ENCODE results near the gene SSRP1.
"Not testable (repeated sequence)": the region's sequence is repeated elsewhere in the genome, so short reads cannot be mapped to it uniquely, and the experiment has no call there.

The SSRP1 gene

DNA sequence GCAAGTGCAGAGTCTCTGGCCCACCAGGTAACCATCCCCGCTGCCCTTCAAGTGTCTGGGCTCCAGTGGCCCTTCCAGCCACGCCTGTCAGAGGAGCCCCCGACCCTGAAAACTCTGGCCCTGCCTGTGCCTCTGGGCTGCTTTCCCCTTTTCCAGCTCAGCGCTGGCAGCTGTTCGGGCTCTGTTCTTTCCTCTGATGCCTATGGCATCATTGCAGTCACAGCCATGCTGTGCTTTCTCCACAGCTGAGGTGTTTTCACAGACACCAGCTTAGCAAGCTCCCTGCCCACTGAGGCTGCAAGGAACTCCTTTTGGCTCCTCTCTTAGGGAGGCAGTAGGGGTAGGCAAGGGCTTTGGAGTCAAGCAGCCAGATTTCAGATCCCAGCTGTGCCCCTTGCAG is 23.7 kb upstream of the SSRP1 start:
- no peak for DNase-seq

DNA sequence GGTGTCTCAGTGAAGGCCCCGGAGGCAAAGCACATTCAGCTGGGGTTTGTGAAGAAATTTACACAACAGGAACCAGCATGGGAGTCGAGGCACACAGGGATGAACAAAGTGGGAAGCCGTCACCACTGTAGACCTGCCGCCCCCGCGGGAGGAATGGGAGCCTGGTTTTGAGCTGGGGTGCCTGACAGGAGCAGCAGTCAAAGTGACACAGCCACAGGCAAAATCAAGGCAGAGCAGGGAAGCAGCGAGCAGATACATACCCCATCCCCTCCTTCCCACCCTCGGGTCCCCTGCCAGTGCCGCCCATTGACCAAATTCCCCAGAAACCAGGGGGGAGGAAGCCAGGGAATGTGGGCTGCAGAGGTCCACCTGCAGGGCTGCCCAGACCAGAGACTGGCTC is 23.3 kb upstream of the SSRP1 start:
- DNase-seq = no peak

DNA sequence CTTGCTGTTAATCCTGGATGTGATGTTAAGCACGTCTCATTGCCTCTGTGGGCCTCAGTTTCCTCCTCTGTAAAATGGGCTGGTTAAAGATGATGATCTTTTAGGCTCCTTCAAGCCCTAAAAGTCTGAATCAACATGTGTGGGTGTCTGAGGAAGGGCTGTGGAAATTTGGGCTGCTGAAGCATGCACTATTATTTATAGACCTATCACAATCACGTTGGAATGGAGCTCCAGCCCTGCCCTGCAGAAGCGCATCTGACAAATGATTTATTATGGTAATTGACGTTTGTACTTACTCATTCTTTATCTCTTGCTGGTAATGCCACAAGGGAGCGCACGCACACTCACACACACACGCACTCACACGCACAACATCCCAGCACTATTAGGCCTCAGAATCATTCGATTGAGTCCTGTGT is 22.9 kb upstream of the SSRP1 start:
- peak; percentile 9 for DNase-seq

- DNase-seq = peak; percentile 12
Measured at GRCh38 chr11:57357856-57358255, 22.2 kb upstream of the SSRP1 start.

DNA sequence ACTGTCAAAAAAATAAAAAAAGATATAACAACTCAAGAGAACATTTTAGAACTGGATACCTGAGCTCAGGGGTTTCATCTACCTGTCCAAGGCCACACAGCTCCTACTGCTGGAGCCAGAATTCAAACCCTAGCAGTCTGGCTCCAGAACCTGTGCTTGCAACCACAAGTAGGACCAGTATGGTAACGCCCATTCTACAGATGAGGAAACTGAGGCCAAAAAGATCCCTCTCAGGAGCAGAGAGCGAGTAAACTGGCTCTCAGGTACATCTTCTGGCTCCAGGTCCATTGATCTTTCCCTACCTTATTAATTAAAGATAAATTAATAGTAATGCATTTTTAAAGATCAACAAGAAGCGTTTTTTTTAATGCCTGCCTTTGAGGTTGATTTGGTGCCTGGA is 21.6 kb upstream of the SSRP1 start:
- no peak for DNase-seq

DNA sequence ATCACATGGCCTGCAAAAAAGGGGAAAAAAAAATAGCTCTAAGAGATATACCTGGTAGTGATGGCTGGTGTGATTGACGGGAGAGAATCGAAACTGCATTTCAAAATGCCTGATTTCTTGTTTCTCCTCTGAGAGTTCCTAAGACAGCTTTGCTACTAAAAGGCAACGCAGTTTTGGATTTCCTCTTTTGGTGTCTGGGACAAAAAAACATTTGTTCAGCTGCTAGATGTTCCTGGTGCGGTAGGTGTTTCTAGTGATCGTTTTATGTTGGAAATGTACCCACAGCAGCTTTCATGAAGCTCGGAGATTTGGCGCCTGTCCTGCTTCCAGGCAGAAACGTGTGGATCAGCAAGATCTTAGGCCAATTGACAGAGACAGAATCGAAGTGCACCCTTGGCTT is 20.6 kb upstream of the SSRP1 start:
- no peak for DNase-seq

GRCh38 chr11:57354699-57355098 is 19.0 kb upstream of the SSRP1 start:
- DNase-seq = no peak

DNA sequence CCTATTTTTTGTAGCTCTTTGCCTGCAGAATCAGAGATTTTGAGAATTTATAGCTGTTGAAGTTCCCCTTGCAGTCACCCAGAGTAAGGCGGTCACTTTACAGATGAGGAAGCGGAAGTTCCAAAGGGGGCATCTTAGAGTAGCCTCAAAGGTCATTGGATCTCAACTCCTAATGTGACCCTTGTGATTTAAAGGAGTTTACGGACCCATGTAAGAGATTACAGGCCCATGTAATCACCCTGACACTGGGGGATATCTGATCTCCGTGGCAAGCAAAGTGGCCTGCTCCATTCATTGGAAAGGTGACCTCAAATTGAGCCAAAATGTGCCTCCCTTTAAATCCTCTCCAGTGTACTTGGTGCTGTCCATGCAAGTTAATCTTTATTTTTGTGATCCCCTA is 18.2 kb upstream of the SSRP1 start:
- no peak for DNase-seq

DNA sequence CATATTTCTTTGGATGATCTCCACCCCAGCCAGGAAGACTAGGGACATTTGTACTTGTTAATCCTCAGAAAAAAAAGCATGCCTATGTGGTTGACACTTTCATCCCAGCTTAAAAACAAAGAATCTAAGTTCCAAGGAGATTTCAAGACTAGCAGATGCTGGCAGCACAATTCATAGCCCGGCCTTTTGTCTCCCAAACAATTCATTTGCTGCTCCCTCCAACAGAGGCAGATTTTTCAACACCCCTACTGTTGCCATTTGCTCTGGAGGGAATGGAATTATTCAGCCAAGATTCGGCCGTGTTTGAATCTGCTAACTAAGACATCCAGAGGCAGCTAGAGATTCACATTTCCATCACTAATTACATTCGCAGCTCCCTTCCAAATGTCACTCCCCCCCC is 17.8 kb upstream of the SSRP1 start:
- DNase-seq = no peak

DNA sequence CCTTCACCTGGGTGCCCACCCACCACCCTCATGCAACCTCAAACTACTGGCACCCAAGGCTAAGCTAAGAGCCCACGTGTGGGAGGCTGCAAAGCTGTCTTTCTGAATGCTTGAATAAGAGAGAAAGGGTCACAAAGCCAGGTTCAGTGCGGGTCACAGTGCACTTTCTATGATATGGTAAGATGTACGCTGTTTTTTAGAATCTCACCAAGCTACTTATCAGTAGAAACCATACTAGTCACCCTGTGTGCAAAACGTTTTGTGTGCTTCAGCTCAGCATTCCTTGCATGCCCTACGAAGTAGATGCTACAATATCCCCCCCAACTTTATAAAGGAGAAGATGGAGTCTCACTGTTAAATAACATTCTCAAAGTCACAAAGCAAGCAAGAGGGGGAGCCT is 17.3 kb upstream of the SSRP1 start:
- DNase-seq = no peak

GRCh38 chr11:57349491-57350274 is 14.0 kb upstream of the SSRP1 start:
- peak; percentile 52 for DNase-seq

DNA sequence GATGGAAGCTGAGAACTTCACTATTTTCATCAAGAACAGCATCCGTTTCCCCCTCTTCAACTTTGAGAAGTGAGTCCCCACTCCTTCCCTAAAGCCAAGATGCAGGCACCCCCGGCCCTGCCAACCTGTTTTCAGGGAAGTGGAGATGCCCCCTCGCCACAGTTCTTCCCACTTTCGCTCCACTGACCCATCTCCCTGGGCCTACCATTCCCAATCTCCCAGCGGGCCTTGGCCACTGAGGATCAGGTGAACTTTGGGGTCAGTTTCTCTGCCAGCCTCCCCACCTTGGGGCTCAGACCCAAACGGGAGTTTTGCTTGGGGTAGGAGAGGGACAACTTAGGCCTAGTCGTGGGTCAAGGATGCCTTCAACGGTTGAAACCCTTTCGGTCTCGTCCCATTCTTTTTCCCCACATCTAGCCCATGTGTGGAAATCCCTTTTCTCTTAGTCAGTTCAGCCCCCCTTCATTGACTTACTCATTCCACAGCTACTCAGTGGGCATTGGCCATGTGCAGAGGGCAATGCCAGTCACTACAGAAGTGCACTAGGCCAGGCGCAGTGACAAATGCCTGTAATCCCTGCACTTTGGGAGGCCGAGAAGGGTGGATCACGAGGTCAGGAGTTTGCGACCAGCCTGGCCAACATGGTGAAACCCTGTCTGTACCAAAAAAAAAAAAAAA is 13.1 kb upstream of the SSRP1 start:
- DNase-seq = peak; percentile 44

DNA sequence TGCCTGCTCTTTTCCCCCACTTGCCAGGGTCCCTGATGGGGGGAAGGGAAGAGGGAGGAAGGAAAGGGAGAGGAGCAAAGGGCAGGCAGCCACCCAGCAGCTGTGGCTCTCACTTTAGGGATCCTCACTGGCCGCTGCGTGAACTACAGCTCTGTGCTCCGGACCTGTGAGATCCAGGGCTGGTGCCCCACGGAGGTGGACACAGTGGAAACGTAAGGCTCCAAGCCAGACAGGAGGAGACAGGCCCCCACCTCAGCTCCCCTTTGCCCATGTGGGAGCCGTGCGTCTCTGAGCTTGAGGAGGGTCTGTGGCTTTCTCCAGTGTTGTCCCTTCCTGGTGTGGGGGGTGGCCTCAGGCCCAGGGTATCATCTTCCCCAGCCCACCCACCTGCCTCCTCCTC is 12.4 kb upstream of the SSRP1 start:
- no peak for DNase-seq

- no peak for DNase-seq
Measured at GRCh38 chr11:57347336-57347735, 11.6 kb upstream of the SSRP1 start.

DNA sequence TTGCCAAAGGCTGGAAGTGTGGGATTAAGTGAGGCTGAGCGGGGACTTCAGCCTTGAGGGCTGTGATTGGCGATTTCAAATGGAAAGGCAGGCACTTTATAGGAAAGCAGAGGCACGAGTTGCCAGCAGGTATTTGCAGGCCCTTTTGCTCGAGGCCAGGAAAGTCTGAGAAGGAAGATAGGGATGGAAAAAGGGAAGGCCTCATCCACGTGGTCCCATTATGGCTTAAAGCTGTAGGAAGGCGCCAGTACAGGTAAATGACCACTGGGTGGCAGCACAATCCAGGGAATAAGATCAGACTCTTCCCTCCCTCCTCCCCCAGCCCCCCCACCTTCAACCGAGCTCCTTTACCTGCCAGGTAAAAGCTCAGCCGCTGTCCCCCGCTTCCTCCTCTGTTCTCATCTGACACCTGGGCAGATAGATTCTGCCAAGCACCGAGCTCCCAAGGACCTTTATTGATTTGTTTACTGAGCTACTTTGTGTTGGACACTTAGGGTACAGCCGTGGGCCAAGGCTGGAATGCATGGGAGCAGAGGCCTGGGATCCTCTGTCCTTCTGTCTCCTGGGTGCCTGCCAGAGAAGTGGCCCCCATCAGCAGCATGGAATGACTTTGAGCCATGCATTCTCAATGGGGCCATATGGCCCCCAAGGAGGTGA is 10.0 kb upstream of the SSRP1 start:
- DNase-seq = peak; percentile 33

DNA sequence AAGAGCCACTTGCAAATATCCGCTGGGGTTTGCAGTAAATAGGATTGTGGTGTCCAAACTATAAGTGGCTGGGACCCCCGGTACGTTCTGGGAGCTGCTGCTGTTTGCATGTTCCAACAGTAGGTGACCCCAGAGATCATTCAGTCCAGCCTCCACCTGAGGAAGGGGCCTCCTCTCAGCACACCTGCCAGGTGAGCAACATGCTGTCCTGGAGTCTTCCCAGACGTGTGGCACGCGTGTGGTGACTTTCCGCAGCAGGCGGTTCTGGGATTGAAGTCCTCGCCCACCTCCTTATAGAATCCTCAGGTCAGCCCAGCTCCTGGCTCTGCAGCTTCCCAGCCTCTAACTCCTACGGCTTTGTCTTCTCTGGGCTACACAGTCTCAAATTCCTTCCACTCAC is 9.1 kb upstream of the SSRP1 start:
- DNase-seq = no peak

GRCh38 chr11:57343825-57344224 is 8.1 kb upstream of the SSRP1 start:
- DNase-seq = no peak

- DNase-seq = no peak
Measured at GRCh38 chr11:57342702-57343101, 7.0 kb upstream of the SSRP1 start.

GRCh38 chr11:57341250-57341808 is 5.6 kb upstream of the SSRP1 start:
- DNase-seq = no peak

GRCh38 chr11:57340039-57340615 is 4.4 kb upstream of the SSRP1 start:
- no peak for DNase-seq

GRCh38 chr11:57339328-57339727 is 3.6 kb upstream of the SSRP1 start:
- DNase-seq = no peak

GRCh38 chr11:57338142-57338541 is 2.5 kb upstream of the SSRP1 start, which contains the start of gene P2RX3:
TSS of gene P2RX3 (plus strand) at chr11:57338352. CDS start at chr11:57338551, 199 bp downstream.
- DNase-seq = no peak

DNA sequence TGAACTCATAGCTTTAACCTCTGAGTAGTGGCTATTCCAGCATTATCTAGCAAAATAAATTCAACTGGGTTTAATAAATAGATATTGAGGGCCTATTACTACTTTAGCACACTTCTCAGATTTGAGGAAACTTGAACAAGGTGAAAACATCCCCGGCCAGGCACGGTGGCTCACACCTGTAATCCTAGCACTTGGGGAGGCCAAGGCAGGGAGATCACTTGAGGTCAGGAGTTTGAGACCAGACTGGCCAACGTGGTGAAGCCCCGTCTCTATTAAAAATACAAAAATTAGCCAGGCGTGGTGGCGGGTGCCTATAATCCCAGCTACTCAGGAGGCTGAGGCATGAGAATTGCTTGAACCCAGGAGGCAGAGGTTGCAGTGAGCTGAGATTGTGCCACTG is 1.2 kb upstream of the SSRP1 start:
- not testable (repeated sequence) for DNase-seq
